MM.1S (cell line): ENCODE results near the gene CDK5RAP2.

Source experiments
- EZH2 ChIP-seq: fragments of 300-600 bp; sonication (generic); optimal IDR thresholded peaks from 2 replicates; pipeline ENCODE3; 2017; ENCODE audit warnings: low read depth, mild to moderate bottlenecking, antibody characterized with exemption, low read length, mixed read lengths
- TF ChIP-seq, protein P1 (sequence below): fragments of 300-600 bp; sonication (generic); IDR thresholded peaks from 2 replicates; pipeline ENCODE4 v1.5.1; 2016; ENCODE audit warnings: antibody characterized with exemption, low read length, mixed read lengths

DNA sequence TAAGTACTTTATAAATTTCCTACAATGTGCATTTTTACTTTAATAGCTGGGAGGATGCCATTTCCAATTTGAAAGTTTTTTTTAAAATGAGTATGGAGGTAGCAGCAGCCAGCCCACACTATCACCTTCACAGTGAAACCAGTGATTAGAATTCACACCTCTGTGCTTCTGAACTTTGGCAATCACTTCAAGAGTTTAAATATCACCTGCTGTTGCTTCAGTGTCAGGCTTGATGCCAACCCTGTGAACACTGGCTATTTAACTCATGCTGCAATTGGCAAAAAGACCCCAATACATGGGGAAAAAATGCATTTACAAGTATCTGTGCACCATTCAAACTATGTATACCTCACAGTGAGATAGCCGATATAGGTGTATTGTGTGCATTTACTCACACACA lies 57.4 kb downstream of the CDK5RAP2 start:
- TF ChIP-seq, protein P1, sequence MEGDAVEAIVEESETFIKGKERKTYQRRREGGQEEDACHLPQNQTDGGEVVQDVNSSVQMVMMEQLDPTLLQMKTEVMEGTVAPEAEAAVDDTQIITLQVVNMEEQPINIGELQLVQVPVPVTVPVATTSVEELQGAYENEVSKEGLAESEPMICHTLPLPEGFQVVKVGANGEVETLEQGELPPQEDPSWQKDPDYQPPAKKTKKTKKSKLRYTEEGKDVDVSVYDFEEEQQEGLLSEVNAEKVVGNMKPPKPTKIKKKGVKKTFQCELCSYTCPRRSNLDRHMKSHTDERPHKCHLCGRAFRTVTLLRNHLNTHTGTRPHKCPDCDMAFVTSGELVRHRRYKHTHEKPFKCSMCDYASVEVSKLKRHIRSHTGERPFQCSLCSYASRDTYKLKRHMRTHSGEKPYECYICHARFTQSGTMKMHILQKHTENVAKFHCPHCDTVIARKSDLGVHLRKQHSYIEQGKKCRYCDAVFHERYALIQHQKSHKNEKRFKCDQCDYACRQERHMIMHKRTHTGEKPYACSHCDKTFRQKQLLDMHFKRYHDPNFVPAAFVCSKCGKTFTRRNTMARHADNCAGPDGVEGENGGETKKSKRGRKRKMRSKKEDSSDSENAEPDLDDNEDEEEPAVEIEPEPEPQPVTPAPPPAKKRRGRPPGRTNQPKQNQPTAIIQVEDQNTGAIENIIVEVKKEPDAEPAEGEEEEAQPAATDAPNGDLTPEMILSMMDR: no peak
- no peak for TF ChIP-seq EZH2
